SU-DHL-6 (cell line): ENCODE results near the gene ABCB4.

Experiments
- CTCF ChIP-seq: fragments of 200-600 bp; sonication (generic); IDR thresholded peaks from one replicate; pipeline ENCODE4 v1.5.1; 2017; ENCODE audit warnings: antibody characterized with exemption, mild to moderate bottlenecking, low read length, moderate library complexity; ENCODE audit not compliant: insufficient read depth, poor library complexity, severe bottlenecking
- EZH2phosphoT487 ChIP-seq: fragments of 200-600 bp; sonication (generic), shearing (Covaris generic); conservative IDR thresholded peaks from 2 replicates; pipeline ENCODE4 v1.6.1; 2018; ENCODE audit warnings: mild to moderate bottlenecking, antibody characterized with exemption, low read length, moderate library complexity, mixed read lengths

DNA sequence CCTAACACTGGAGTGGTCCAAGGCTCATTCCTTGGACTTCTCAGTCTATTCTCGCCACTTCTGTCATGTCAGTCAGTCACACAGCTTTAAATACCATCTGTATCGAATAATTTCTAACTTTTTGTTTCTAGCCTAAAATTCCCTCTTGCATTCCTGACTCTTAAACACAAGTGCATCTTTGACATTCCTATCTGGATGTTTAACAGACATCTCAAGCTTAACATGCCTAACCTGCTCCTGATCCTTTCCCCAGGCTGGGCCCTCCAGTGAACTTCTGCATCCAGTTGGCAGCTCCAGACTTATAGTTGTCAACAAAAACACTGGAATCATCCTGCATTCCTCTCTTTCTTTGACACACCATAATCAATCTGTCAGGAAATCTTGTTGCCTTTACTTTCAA lies 4.5 kb upstream of the ABCB4 start:
- TF ChIP-seq CTCF, result no peak
- TF ChIP-seq EZH2phosphoT487, result no peak
